ENCODE measurements around the gene WRNIP1. TPM values are rescaled to one million over a fixed set of nuclear protein-coding genes. Genes with fewer than 3 reads are reported as not detected.

WRNIP1 gene
- total and polyA plus RNA-seq, 10 of the 15 experiments (the other 5 are each of a cell fraction or from before 2014, with no cell fraction given) = 9.3 to 30.5 (median 24.3) TPM

DNA sequence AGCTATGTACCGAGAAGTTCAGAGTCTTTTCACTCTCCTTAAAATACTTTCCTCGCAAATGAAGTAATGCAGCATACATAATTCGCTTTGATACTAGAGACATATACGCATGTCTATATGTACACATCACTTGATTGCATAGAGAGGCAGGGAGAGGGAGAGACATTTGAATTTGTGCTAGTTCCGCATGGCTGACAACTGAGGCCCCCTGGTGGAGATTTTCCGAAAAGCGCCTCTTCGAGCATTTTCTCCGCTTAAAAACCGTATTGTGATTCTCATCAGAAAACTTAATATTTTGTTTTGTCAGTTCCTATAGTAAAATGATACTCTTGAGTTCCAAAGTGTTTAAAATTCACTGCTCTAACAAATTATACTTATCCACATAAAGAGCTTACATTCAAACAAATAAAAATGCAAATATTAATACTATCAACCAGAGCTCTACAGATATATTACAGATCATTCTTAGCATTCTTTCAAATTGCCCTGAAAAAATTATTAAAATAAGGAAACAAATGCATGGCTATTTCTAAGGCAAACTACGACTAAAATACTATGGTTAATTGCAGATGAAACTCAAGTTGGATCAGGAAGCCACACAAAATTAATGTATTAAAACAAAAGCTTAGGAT lies 15.1 kb upstream of the WRNIP1 start:
- ChIA-PET POLR2A (no interaction called here), SMC1A (ENCODE audit: uncharacterized antibody, unreplicated experiment) (interaction anchor here (0.7 to 3.1 kb wide), 13 partner anchors 10 to 1154 kb away, joined by 3 to 30 read pairs (median 4); partner anchors contain the start of gene SERPINB1), CTCF (interaction anchor here (0.6 to 6.2 kb wide), 45 partner anchors 8 to 1154 kb away, joined by 3 to 85 read pairs (median 4); partner anchors contain the start of genes SERPINB1 and WRNIP1), RAD21 (ENCODE audit: unreplicated experiment) (interaction anchor here (0.8 to 3.6 kb wide), 5 partner anchors 12 to 1153 kb away, joined by 3 to 14 read pairs (median 5); no protein-coding TSS in a partner anchor)
- no peaks in the 10 kb centered on the region for H3K9me3 ChIP-seq (replicated peaks; ENCODE audit: control insufficient read depth, insufficient read depth, low read length)
- H3K27me3 ChIP-seq (replicated peaks in 1 of 2; ENCODE audit: control insufficient read depth in 2 of 2, insufficient read depth in 2 of 2, low read length in 1 of 2) = peaks cover 4 to 7% of the 10 kb centered on the region in 2 experiments; a peak in 3 of 4 replicates
- H3K27ac ChIP-seq (ENCODE audit: control insufficient read depth, insufficient read depth) = no peak overlapping the region
- no peak overlapping the region for H2AFZ ChIP-seq (ENCODE audit: control insufficient read depth, low read depth, low read length)
- intact Hi-C loops (cut with micrococcal nuclease; ENCODE audit: unreplicated experiment) (loop anchor here (1.0 kb wide), 2 partner anchors 12 to 1154 kb away; no protein-coding TSS in a partner anchor), in situ Hi-C loops (cut with MboI) (loop anchor here (10.0 kb wide), 1 partner anchor 1155 kb away; no protein-coding TSS in a partner anchor)
- H3K79me2 ChIP-seq (ENCODE audit: control insufficient read depth, insufficient read depth, low read length) = no peaks in the 10 kb centered on the region
- H3K4me2 ChIP-seq (ENCODE audit: control insufficient read depth, insufficient read depth) = no peak overlapping the region
- H4K20me1 ChIP-seq (ENCODE audit: control insufficient read depth, insufficient read depth) = no peaks in the 10 kb centered on the region
- peak; percentile 73 for FAIRE-seq
- H3K4me1 ChIP-seq (ENCODE audit: control insufficient read depth, insufficient read depth, low read length) = no peaks in the 10 kb centered on the region
- ATAC-seq = peak; percentile 63
- no peak overlapping the region for H3K9ac ChIP-seq (ENCODE audit: control insufficient read depth, insufficient read depth, low read length)
- no peaks in the 10 kb centered on the region for H3K36me3 ChIP-seq (ENCODE audit: control insufficient read depth in 2 of 2, insufficient read depth in 2 of 2, low read length in 1 of 2)
- no TSS peak for BruUV-seq (replicated peaks)
- 14% methylated on average over 11 of the region's 11 CpGs for WGBS (ENCODE audit: insufficient coverage, insufficient replicate concordance, low lambda C conversion rate, missing lambda C conversion rate)
- DNase-seq (ENCODE audit: low read depth, low spot score) = no peak
- H3K4me3 ChIP-seq = no peak overlapping the region
- no peak for TF ChIP-seq TAF1 (IDR thresholded peaks at IDR 0.05; ENCODE audit: borderline replicate concordance, low read depth, low read length)
- peak; percentile 45; the same call in 1 of the 2 replicates for TF ChIP-seq YY1 (IDR thresholded peaks at IDR 0.05; ENCODE audit: low read depth, low read length)
- TF ChIP-seq ZNF207 (IDR thresholded peaks at IDR 0.05; ENCODE audit: borderline replicate concordance) = no peak
- TF ChIP-seq SPI1 (IDR thresholded peaks at IDR 0.05; ENCODE audit: borderline replicate concordance, insufficient read depth, low read depth, low read length) = no peak
- TF ChIP-seq BHLHE40 (IDR thresholded peaks at IDR 0.05; ENCODE audit: borderline replicate concordance in 1 of 2, low read depth in 2 of 2, low read length in 1 of 2) = 0 out of 4 replicates have a peak, but pooled peaks of 1 of the 2 experiments have one; percentile 15
- TF ChIP-seq, protein P1, sequence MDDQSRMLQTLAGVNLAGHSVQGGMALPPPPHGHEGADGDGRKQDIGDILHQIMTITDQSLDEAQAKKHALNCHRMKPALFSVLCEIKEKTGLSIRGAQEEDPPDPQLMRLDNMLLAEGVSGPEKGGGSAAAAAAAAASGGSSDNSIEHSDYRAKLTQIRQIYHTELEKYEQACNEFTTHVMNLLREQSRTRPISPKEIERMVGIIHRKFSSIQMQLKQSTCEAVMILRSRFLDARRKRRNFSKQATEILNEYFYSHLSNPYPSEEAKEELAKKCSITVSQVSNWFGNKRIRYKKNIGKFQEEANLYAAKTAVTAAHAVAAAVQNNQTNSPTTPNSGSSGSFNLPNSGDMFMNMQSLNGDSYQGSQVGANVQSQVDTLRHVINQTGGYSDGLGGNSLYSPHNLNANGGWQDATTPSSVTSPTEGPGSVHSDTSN (IDR thresholded peaks at IDR 0.05; ENCODE audit: insufficient replicate concordance, low read depth, low read length) = no peak
- TF ChIP-seq NRF1 (conservative IDR thresholded peaks at IDR 0.05; ENCODE audit: low read depth, low read length) = no peak
- TF ChIP-seq CBX5 (IDR thresholded peaks at IDR 0.05; ENCODE audit: low read depth) = no peak
- TF ChIP-seq EGR1 (IDR thresholded peaks at IDR 0.05; ENCODE audit: borderline replicate concordance in 1 of 2, low read depth in 2 of 2, low read length in 2 of 2) = no peak
- no peak for TF ChIP-seq IKZF1 (conservative IDR thresholded peaks at IDR 0.05)
- no peak for TF ChIP-seq CEBPB (IDR thresholded peaks at IDR 0.05; ENCODE audit: borderline replicate concordance in 1 of 2, low read depth in 2 of 2, low read length in 2 of 2)
- TF ChIP-seq MXI1 (IDR thresholded peaks at IDR 0.05; ENCODE audit: low read depth, low read length) = no peak
- no peak for TF ChIP-seq KAT2A (conservative IDR thresholded peaks at IDR 0.05; ENCODE audit: control insufficient read depth, low read depth, low read length)
- peak; percentile 68 to 75 (median 69) for TF ChIP-seq CTCF (IDR thresholded peaks at IDR 0.05 in 2 of 3, conservative IDR thresholded peaks at IDR 0.05 in 1 of 3; ENCODE audit: control insufficient read depth in 2 of 3, extremely low read depth in 1 of 3, insufficient read depth in 1 of 3, low read depth in 3 of 3, low read length in 3 of 3)
- TF ChIP-seq ATF3 (IDR thresholded peaks at IDR 0.05; ENCODE audit: borderline replicate concordance, extremely low read depth, low read depth, low read length) = no peak
- TF ChIP-seq ZZZ3 (IDR thresholded peaks at IDR 0.05; ENCODE audit: control insufficient read depth, insufficient read length, low read depth) = no peak
- TF ChIP-seq ZSCAN29 (IDR thresholded peaks at IDR 0.05) = no peak
- no peak for TF ChIP-seq FOXM1 (IDR thresholded peaks at IDR 0.05; ENCODE audit: low read depth, low read length)
- no peak for TF ChIP-seq FOS (IDR thresholded peaks at IDR 0.05; ENCODE audit: borderline replicate concordance, extremely low read depth, insufficient read length)

Measured in GM12878 (cell line).